Vagina (tissue), 2 donors: ENCODE results near the gene RNF144A. TPM values are rescaled to one million over a fixed set of nuclear protein-coding genes. Genes with fewer than 3 reads are reported as not detected.

Experiments
- DNase-seq, 2 donors: peaks; one replicate each; pipeline ENCODE4 v3.0.0-alpha.2; 2017; ENCODE audit errors: extremely low spot score in 2 of 2
- H3K27ac ChIP-seq: fragments of 200-600 bp; sonication (generic); one replicate; pipeline ENCODE4 v1.5.1; 2019
- H3K27me3 ChIP-seq: fragments of 200-600 bp; sonication (generic); one replicate; pipeline ENCODE4 v1.5.1; 2019
- H3K36me3 ChIP-seq, 2 donors: fragments of 200-600 bp; sonication (generic); one replicate each; pipeline ENCODE4 v1.5.1; 2017 to 2019
- H3K4me1 ChIP-seq: fragments of 200-600 bp; sonication (generic); one replicate; pipeline ENCODE4 v1.5.1; 2019
- H3K4me3 ChIP-seq, 2 donors: fragments of 200-600 bp; sonication (generic); 1 replicate in 1 of 2; 2 replicates in 1 of 2; pipeline ENCODE4 v1.5.1; 2016 to 2019
- H3K9me3 ChIP-seq: fragments of 200-600 bp; sonication (generic); one replicate; pipeline ENCODE4 v1.5.1; 2019
- POLR2A ChIP-seq, 2 donors: fragments of 450-650 bp; IDR thresholded peaks; one replicate each; pipeline ENCODE4 v1.6.1; 2017; ENCODE audit warnings: antibody characterized with exemption in 2 of 2, mild to moderate bottlenecking in 2 of 2, moderate library complexity in 2 of 2
- POLR2AphosphoS5 ChIP-seq, 2 donors: sonication (generic); formaldehyde crosslinking; IDR thresholded peaks; one replicate each; pipeline ENCODE4 v1.9.0; 2017; ENCODE audit warnings: antibody characterized with exemption in 2 of 2, mild to moderate bottlenecking in 2 of 2, low read depth in 1 of 2; ENCODE audit not compliant: insufficient read depth in 1 of 2
- intact Hi-C: fragments of 100-400 bp; cut with DNase I; formaldehyde crosslinking; loops from one replicate; pipeline ENCODE4 v1.15.1; 2023
- total RNA-seq: library from RNA; depleted of rRNA; stranded (reverse); fragments of >200 nt; gene quantifications from one replicate; pipeline ENCODE4 v1.2.3, GENCODE V29; 2016
- TF ChIP-seq, protein P1 (sequence below), 3 experiments: fragments of 450-650 bp in 2 of 3; fragments of 200-600 bp in 1 of 3; sonication (generic) in 1 of 3; IDR thresholded peaks; one replicate each; pipeline ENCODE4 v1.5.1; 2017 to 2019; ENCODE audit warnings: antibody characterized with exemption in 3 of 3, mild to moderate bottlenecking in 2 of 3, moderate library complexity in 2 of 3

The RNF144A gene
- total RNA-seq, 1 donor from 2014 or later: 17.2 TPM

DNA sequence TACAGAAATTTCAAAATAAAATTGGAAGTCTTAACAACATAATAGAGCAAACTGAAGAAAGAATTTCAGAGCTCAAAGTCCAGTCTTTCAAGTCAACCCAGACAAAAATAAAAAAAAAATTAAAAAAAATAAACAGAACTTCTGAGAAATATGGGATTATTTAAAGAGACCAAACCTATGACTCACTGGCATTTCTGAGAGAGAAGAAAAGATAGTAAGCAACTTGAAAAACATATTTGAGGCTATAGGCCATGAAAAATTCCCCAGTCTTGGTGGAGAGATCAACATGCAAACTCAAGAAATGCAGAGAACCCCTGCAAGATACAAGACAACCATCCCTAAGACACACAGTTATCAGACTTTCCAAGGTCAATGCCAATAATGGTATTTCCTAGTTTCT, 167.4 kb downstream of the RNF144A start:
- Histone ChIP-seq H3K36me3 (no peaks in the 10 kb centered on the region), H3K9me3 (no peaks in the 10 kb centered on the region), H3K4me3 (no peak overlapping the region), H3K4me1 (no peaks in the 10 kb centered on the region), H3K27me3 (no peaks in the 10 kb centered on the region), H3K27ac (no peak overlapping the region)
- no peak for DNase-seq
- intact Hi-C loops: no loop called here
- TF ChIP-seq POLR2AphosphoS5 (IDR thresholded peaks at IDR 0.05; ENCODE audit: insufficient read depth in 1 of 2, low read depth in 1 of 2): no peak
- TF ChIP-seq POLR2A (IDR thresholded peaks at IDR 0.05): no peak
- TF ChIP-seq, protein P1, sequence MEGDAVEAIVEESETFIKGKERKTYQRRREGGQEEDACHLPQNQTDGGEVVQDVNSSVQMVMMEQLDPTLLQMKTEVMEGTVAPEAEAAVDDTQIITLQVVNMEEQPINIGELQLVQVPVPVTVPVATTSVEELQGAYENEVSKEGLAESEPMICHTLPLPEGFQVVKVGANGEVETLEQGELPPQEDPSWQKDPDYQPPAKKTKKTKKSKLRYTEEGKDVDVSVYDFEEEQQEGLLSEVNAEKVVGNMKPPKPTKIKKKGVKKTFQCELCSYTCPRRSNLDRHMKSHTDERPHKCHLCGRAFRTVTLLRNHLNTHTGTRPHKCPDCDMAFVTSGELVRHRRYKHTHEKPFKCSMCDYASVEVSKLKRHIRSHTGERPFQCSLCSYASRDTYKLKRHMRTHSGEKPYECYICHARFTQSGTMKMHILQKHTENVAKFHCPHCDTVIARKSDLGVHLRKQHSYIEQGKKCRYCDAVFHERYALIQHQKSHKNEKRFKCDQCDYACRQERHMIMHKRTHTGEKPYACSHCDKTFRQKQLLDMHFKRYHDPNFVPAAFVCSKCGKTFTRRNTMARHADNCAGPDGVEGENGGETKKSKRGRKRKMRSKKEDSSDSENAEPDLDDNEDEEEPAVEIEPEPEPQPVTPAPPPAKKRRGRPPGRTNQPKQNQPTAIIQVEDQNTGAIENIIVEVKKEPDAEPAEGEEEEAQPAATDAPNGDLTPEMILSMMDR (IDR thresholded peaks at IDR 0.05): no peak

DNA sequence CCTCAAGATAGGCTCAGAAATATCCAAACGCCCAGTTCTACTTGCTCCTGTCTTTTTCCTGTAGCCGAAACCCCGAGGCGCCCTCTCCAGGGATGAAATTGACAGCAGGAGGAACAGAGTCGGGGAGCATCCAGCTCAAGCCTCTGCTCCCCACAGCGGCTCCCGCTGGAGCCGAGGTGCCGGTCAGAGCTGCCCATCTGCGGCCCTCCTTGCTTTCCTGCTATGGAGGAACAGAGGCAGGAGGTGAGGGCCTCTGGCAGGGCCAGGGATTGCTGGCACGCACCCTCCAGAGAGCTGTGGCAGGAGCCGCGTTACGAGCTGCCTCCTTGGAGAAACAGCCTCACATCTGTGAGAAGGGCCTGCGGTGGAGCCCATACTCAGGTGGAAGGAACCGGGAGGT, 172.1 kb downstream of the RNF144A start:
- intact Hi-C loops: no loop called here
- H3K27ac ChIP-seq: no peak overlapping the region
- no peak for DNase-seq

DNA sequence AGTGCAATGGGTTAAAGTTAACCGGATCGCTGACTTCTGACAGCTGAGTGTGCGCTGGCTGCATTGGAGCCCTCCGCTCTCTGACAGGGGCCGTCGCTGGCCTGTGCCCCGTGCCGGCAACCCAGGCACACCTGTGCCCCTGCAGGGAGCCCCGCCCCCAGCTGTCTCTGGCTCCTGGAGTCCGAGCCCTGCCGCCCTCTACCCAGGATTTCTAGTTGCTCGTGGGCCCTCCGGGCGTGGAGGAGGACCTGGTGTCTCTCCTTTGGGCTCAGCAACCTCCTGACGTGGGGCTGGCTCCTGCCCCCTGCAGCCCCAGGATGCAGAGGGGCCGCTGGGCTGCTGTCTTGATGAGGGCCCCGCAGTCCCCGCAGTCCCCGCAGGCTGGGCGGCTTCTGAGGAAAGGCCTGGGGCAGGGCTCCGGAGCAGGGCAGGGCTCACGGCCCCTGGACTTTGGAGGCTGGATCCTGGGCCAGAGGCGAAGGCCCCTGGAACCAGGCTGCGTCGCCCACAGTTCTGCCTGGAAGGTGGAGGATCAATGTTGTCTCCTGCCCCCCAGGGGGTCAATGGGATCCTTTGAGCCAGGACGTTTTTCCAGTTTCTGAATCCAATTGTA, 172.8 kb downstream of the RNF144A start:
- intact Hi-C loops: no loop called here
- Histone ChIP-seq H3K9me3 (no peaks in the 10 kb centered on the region), H3K27me3 (no peaks in the 10 kb centered on the region), H3K36me3 (no peaks in the 10 kb centered on the region), H3K4me1 (no peaks in the 10 kb centered on the region), H3K4me3 (no peak overlapping the region), H3K27ac (no peak overlapping the region)
- TF ChIP-seq POLR2A (IDR thresholded peaks at IDR 0.05) (no peak), POLR2AphosphoS5 (IDR thresholded peaks at IDR 0.05; ENCODE audit: insufficient read depth in 1 of 2, low read depth in 1 of 2) (no peak)
- TF ChIP-seq, protein P1 (IDR thresholded peaks at IDR 0.05): no peak
- DNase-seq: no peak

More for the DNA sequence above, 172.1 kb downstream of the RNF144A start:
- TF ChIP-seq POLR2AphosphoS5 (IDR thresholded peaks at IDR 0.05; ENCODE audit: insufficient read depth in 1 of 2, low read depth in 1 of 2) (no peak), POLR2A (IDR thresholded peaks at IDR 0.05) (no peak)
- TF ChIP-seq, protein P1 (IDR thresholded peaks at IDR 0.05): no peak
- no peaks in the 10 kb centered on the region for H3K27me3 ChIP-seq
- H3K9me3 ChIP-seq: no peaks in the 10 kb centered on the region
- H3K36me3 ChIP-seq: no peaks in the 10 kb centered on the region
- H3K4me1 ChIP-seq: no peaks in the 10 kb centered on the region
- H3K4me3 ChIP-seq: no peak overlapping the region

DNA sequence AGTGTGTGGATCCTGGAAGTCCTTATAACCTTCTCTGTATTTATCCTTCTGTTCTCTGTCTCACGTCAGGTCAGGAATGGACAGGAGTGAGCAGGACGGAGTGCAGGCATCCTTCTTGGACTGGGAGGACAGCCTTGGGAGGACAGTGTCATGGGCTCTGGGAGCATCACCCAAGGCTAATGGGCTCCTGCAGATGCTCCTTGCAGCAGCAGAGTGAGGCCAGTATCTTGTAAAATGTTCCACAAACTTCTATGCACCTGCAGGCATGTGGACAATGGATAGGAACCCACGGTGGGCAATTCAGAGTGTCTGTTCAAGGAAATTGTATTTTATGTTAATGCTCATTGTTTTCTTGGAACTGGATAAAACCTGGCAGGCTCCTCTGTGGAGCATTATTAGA, 176.2 kb downstream of the RNF144A start:
- intact Hi-C loops: no loop called here
- Histone ChIP-seq H3K27me3 (no peaks in the 10 kb centered on the region), H3K4me3 (no peak overlapping the region), H3K27ac (no peak overlapping the region), H3K9me3 (no peaks in the 10 kb centered on the region), H3K36me3 (no peaks in the 10 kb centered on the region), H3K4me1 (peaks cover 11% of the 10 kb centered on the region)
- TF ChIP-seq POLR2AphosphoS5 (IDR thresholded peaks at IDR 0.05; ENCODE audit: insufficient read depth in 1 of 2, low read depth in 1 of 2) (no peak), POLR2A (IDR thresholded peaks at IDR 0.05) (no peak)
- TF ChIP-seq, protein P1 (IDR thresholded peaks at IDR 0.05): no peak
- DNase-seq: no peak

Other genes with a start within 250 kb of the RNF144A start
- gene CMPK2, start 51.5 kb upstream of the RNF144A start, total RNA-seq: 5.6 TPM
- gene RSAD2, start 39.6 kb upstream of the RNF144A start, total RNA-seq: 0.25 TPM